Effector memory CD8-positive, alpha-beta T cell (primary cell): ENCODE data around the gene RAP1GAP2.
A peak's percentile ranks its signal among the peaks of the same experiment; 100 is the strongest.

Experiments used
- ATAC-seq: fragments of 150-1000 bp; cut with Tn5 transposase; replicated peaks from 2 replicates; pipeline ENCODE4 v1.10.0; 2021; ENCODE audit warnings: mild to moderate bottlenecking, moderate library complexity
- DNase-seq, 3 experiments: peaks; one replicate each; pipeline ENCODE4 v3.0.0; 2021
- H3K27ac Mint-ChIP-seq, 2 donors: one replicate each; pipeline ENCODE4 v1.8.0; 2022; ENCODE audit warnings: mild to moderate bottlenecking in 2 of 2, mixed read lengths in 2 of 2, moderate library complexity in 2 of 2
- H3K27me3 Mint-ChIP-seq, 2 donors: one replicate each; pipeline ENCODE4 v1.8.0; 2022; ENCODE audit warnings: mixed read lengths in 2 of 2
- H3K36me3 Mint-ChIP-seq: one replicate; pipeline ENCODE4 v1.8.0; 2022; ENCODE audit warnings: mild to moderate bottlenecking, moderate library complexity, mixed read lengths; ENCODE audit not compliant: insufficient read depth
- H3K4me1 Mint-ChIP-seq, 2 donors: one replicate each; pipeline ENCODE4 v1.8.0; 2022; ENCODE audit warnings: low read depth in 2 of 2, mixed read lengths in 2 of 2
- H3K4me3 Mint-ChIP-seq, 2 donors: one replicate each; pipeline ENCODE4 v1.8.0; 2022; ENCODE audit warnings: mild to moderate bottlenecking in 2 of 2, mixed read lengths in 2 of 2, moderate library complexity in 2 of 2
- H3K9me3 Mint-ChIP-seq, 2 donors: one replicate each; pipeline ENCODE4 v1.8.0; 2022; ENCODE audit warnings: mixed read lengths in 2 of 2

Gene RAP1GAP2

DNA sequence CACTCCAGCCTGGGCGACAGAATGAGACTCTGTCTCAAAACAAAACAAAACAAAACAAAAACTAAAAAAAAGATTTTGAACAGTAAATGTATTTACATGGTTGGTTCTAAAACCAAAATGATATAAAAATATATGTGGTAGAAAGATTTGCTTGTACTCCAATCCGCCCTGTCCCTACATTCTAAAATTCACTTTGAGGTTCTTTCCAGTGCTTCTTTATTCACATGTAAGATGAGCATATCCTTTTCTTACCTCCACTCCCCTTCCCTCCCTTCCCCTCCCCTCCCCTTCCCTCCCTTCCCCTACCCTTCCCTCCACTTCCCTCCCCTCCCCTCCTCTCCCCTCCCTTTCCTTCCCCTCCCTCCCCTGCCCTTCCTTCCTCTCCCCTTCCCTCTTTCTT lies 34.4 kb downstream of the RAP1GAP2 start:
- Mint-ChIP-seq H3K36me3 (peaks cover 17% of the 10 kb centered on the region), H3K4me3 (peak overlapping the region in 1 of 2 donors; percentile 37), H3K4me1 (peaks cover 27 to 38% of the 10 kb centered on the region in 2 donors), H3K9me3 (no peaks in the 10 kb centered on the region), H3K27ac (peak overlapping the region in 1 of 2 donors; percentile 87), H3K27me3 (no peaks in the 10 kb centered on the region)
- DNase-seq (no peak), ATAC-seq (no peak)

GRCh38 chr17:2835780-2836179 lies 39.5 kb downstream of the RAP1GAP2 start:
- DNase-seq = no peak
- Mint-ChIP-seq H3K36me3 (peaks cover 38% of the 10 kb centered on the region), H3K9me3 (no peaks in the 10 kb centered on the region), H3K4me3 (no peak overlapping the region), H3K27me3 (no peaks in the 10 kb centered on the region), H3K27ac (peak overlapping the region in 1 of 2 donors; percentile 22), H3K4me1 (peaks cover 17 to 31% of the 10 kb centered on the region in 2 donors)
- no peak for ATAC-seq

DNA sequence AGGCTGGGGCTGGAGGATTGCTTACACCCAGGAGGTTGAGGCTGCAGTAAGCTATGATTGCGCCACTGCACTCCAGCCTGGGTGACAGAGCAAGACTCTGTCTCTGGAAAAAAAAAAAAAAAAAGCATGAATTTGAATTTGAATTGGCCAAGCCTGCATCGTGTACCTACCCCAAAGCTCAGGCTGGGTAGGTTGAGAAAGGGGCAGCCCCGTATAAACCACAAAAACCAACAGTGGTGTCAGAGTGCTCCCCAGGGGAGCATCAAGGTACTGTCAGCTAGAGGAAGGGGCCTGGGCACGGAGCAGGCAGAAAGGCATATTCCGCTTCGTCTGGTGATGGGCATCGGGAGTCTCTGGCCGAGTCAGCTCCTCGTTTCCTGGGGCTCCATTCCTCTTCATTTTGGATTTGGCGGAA lies 40.9 kb downstream of the RAP1GAP2 start:
- no peak overlapping the region for H3K4me3 Mint-ChIP-seq
- H3K27me3 Mint-ChIP-seq = no peaks in the 10 kb centered on the region
- H3K4me1 Mint-ChIP-seq = peaks cover 15 to 29% of the 10 kb centered on the region in 2 donors
- DNase-seq = peak in 2 of 3 experiments; percentile 27 to 33
- ATAC-seq = peak; percentile 90
- no peaks in the 10 kb centered on the region for H3K9me3 Mint-ChIP-seq
- H3K27ac Mint-ChIP-seq = no peak overlapping the region
- H3K36me3 Mint-ChIP-seq = peaks cover 41% of the 10 kb centered on the region

DNA sequence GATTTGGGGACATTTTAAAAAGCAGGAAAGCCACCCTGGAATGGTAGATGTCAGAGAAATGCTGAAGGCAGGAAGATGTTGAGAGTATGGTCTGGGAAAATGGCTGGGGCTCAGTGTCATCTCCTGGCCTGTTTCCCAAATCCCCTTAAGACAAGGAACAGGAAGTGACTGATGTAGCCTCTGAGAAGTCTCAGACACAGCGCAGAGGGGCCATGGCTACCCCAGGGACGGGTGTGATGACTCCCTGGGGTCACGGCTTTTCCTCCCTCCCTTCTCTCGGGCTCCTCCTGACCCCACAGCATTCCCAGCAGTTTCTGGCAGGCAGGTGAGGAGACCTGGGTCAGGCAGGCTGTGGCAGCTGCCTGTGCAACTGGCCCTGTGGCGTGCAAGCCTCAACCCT lies 45.4 kb downstream of the RAP1GAP2 start:
- Mint-ChIP-seq H3K4me3 (no peak overlapping the region), H3K4me1 (peaks cover 14 to 22% of the 10 kb centered on the region in 2 donors), H3K27ac (no peak overlapping the region), H3K9me3 (no peaks in the 10 kb centered on the region), H3K36me3 (peaks cover 25% of the 10 kb centered on the region), H3K27me3 (no peaks in the 10 kb centered on the region)
- DNase-seq = no peak
- ATAC-seq = no peak

DNA sequence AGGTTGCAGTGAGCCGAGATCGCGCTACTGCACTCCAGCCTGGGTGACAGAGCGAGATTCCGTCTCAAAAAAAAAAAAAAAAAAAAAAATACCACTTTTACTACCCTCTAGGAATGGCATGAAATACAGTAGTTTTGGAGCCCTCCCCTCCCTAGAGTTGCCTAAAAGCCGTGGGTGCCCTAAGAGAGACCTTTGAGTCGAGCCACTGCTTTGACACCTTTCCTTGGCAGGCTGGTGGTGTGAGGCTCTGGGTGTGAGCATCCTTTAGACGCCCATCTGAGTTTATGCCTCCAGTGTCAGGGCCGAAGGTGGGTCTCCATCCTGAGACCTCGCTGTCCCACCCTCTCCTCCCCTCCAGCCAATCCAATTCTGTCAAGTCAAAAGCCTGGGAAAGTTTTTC lies 46.2 kb downstream of the RAP1GAP2 start:
- H3K4me1 Mint-ChIP-seq = peaks cover 10 to 20% of the 10 kb centered on the region in 2 donors
- no peak for DNase-seq
- no peak overlapping the region for H3K4me3 Mint-ChIP-seq
- ATAC-seq = no peak
- H3K36me3 Mint-ChIP-seq = peaks cover 17% of the 10 kb centered on the region
- H3K27ac Mint-ChIP-seq = peak overlapping the region in 1 of 2 donors; percentile 46
- no peaks in the 10 kb centered on the region for H3K9me3 Mint-ChIP-seq
- no peaks in the 10 kb centered on the region for H3K27me3 Mint-ChIP-seq

DNA sequence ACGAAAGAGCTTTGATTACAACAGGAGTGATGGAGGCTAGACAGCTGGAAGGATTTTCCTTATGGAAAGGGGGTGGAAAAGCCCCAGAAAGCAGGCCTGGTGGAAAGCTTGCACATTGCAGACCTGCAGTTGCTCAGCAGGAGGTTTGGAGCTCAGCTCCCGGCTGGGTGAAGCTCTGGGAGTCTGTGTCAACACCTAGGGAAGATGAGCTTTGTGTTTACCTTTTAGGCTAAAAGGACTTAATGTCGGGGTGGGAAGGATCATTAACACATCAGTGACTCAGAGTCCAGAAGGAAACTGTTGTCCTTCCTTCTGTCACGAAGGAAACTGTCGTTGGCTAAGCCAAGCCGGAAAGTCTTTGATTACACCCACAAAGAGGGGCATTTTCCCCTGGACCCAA lies 48.2 kb downstream of the RAP1GAP2 start:
- peak overlapping the region in 1 of 2 donors; percentile 79 for H3K27ac Mint-ChIP-seq
- peaks cover 10% of the 10 kb centered on the region for H3K36me3 Mint-ChIP-seq
- no peaks in the 10 kb centered on the region for H3K9me3 Mint-ChIP-seq
- DNase-seq = no peak
- H3K27me3 Mint-ChIP-seq = no peaks in the 10 kb centered on the region
- H3K4me3 Mint-ChIP-seq = no peak overlapping the region
- H3K4me1 Mint-ChIP-seq = peaks cover 20 to 28% of the 10 kb centered on the region in 2 donors
- ATAC-seq = no peak

DNA sequence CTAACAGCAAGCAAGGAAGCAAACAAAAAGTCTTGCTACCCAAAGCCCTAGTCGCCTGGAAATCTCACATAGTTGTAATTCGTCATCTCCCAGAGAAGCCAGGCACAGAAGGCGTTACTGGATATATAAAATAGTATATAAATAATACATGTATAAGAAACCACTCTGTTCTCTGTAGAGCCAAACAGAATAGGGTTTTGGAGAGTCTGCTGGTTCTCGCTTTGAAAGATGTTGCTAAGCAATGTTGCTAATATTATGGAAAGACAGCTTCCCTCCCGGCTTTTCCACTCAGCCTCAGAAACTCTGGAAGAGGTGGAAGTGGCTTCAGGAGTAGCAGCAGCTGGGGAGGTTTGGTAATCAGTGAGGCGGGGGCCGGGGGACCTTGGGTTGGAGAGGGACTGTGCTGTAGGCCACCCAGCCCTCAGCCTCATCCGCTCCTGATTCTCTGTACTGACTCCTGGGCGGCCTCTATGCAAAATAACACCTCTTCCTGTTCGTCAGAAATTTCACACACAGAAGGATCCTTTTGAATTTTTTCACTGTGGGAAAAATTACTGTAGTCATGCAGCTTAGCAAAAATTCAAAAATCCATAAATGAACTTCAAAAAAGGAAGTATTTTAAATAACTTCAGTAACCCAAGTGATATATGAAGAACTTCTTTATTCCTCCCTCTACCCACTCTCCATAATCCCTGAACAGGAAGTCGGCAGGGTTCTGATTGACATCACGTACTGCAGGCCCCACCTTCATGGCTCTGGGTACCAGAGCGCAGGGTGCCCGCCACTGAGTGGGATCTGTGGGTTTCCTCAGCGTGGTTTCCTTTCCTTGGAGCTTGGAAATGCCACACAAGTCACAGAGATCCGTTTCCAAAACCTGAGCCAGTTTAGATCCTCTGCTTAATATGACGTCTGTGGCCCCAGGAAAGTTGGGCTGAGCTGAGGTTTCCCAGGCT lies 51.4 kb downstream of the RAP1GAP2 start:
- H3K27ac Mint-ChIP-seq = no peak overlapping the region

DNA sequence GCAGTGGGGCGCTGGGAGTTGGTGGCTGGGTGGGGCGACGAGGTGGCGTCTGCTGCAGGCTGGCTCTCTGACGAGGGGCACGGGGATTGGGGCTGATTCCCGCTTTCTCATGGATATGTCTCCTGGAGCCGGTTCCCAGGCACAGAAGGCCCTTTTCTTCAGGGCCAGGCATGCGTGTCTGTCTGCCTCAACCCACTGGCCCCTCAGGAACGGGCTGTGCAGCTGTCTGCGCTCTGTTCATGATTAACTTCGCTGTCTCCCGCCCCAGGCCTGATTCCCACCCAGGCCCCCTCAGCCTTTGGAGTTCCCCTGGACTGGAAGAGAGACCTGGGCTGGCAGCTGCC lies 53.1 kb downstream of the RAP1GAP2 start:
- no peak overlapping the region for H3K27ac Mint-ChIP-seq
- H3K4me3 Mint-ChIP-seq = no peak overlapping the region
- H3K27me3 Mint-ChIP-seq = peaks cover 0 to 8% of the 10 kb centered on the region in 2 donors
- H3K9me3 Mint-ChIP-seq = no peaks in the 10 kb centered on the region
- peaks cover 21% of the 10 kb centered on the region for H3K36me3 Mint-ChIP-seq
- DNase-seq (no peak), ATAC-seq (no peak)
- peaks cover 31 to 38% of the 10 kb centered on the region in 2 donors for H3K4me1 Mint-ChIP-seq

More for the DNA sequence above, 51.4 kb downstream of the RAP1GAP2 start:
- Mint-ChIP-seq H3K36me3 (peaks cover 26% of the 10 kb centered on the region), H3K27me3 (peaks cover 0 to 8% of the 10 kb centered on the region in 2 donors), H3K4me3 (no peak overlapping the region), H3K4me1 (peaks cover 35 to 40% of the 10 kb centered on the region in 2 donors), H3K9me3 (no peaks in the 10 kb centered on the region)
- DNase-seq (no peak), ATAC-seq (no peak)

DNA sequence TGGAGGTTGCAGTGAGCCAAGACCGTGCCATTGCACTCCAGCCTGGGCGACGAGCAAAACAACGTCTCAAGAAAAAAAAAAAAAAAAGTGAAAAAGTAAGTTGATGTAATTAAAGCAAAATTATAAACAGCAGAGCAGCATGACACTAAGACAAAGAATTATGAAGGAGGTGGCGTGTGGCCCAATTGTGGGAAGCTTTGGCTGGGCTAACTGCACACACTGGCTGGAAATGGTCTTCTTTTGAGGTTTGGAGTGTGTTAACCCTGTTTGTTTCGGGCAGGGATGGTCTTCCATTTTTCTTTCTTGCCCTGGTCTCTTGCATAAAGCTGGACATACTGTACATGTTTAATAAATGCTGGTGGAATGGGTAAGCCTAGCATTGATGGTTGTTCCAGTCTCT lies 54.8 kb downstream of the RAP1GAP2 start:
- Mint-ChIP-seq H3K27ac (no peak overlapping the region), H3K4me3 (peak overlapping the region in 1 of 2 donors; percentile 31), H3K9me3 (no peaks in the 10 kb centered on the region), H3K36me3 (peaks cover 19% of the 10 kb centered on the region), H3K4me1 (peaks cover 36 to 45% of the 10 kb centered on the region in 2 donors), H3K27me3 (peaks cover 0 to 8% of the 10 kb centered on the region in 2 donors)
- DNase-seq = no peak
- no peak for ATAC-seq

DNA sequence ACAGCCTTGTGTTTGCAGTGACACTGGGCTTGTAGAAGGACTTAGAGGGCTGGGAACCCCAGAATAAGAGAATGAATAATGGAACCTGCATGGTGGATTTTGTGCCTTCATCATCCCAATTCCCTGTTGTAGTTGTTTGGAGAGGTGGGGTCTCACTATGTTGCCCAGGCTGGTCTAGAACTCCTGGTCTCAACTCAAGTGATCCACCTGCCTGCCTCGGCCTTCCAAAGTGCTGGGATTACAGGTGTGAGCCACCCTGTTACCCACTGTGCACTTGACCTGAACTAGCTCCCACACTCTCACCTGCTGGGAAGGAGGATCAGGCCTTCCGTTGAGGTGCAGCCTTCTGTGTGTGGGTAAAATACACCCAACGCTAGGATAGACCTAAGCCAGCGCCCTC lies 55.4 kb downstream of the RAP1GAP2 start:
- DNase-seq = no peak
- H3K36me3 Mint-ChIP-seq = peaks cover 19% of the 10 kb centered on the region
- peaks cover 38 to 45% of the 10 kb centered on the region in 2 donors for H3K4me1 Mint-ChIP-seq
- no peak for ATAC-seq
- peaks cover 0 to 8% of the 10 kb centered on the region in 2 donors for H3K27me3 Mint-ChIP-seq
- no peak overlapping the region for H3K27ac Mint-ChIP-seq
- H3K9me3 Mint-ChIP-seq = no peaks in the 10 kb centered on the region
- peak overlapping the region in 1 of 2 donors; percentile 31 for H3K4me3 Mint-ChIP-seq

- no peak for DNase-seq
- Mint-ChIP-seq H3K27ac (no peak overlapping the region), H3K4me1 (peaks cover 44 to 45% of the 10 kb centered on the region in 2 donors), H3K4me3 (peak overlapping the region; percentile 68 to 70), H3K36me3 (peaks cover 19% of the 10 kb centered on the region), H3K27me3 (peaks cover 0 to 8% of the 10 kb centered on the region in 2 donors), H3K9me3 (no peaks in the 10 kb centered on the region)
- ATAC-seq = no peak
Measured at GRCh38 chr17:2852221-2852620, 56.0 kb downstream of the RAP1GAP2 start.

GRCh38 chr17:2852729-2853282 lies 56.6 kb downstream of the RAP1GAP2 start:
- H3K4me1 Mint-ChIP-seq = peaks cover 45 to 46% of the 10 kb centered on the region in 2 donors
- DNase-seq (no peak), ATAC-seq (no peak)
- H3K27ac Mint-ChIP-seq = no peak overlapping the region
- peaks cover 0 to 8% of the 10 kb centered on the region in 2 donors for H3K27me3 Mint-ChIP-seq
- H3K36me3 Mint-ChIP-seq = peaks cover 19% of the 10 kb centered on the region
- H3K4me3 Mint-ChIP-seq = peak overlapping the region; percentile 68 to 70
- H3K9me3 Mint-ChIP-seq = no peaks in the 10 kb centered on the region

- H3K36me3 Mint-ChIP-seq = peaks cover 19% of the 10 kb centered on the region
- DNase-seq (peak; percentile 21 to 42 (median 29)), ATAC-seq (peak; percentile 56)
- peak overlapping the region; percentile 73 to 77 for H3K4me3 Mint-ChIP-seq
- H3K4me1 Mint-ChIP-seq = peaks cover 45 to 47% of the 10 kb centered on the region in 2 donors
- no peak overlapping the region for H3K27ac Mint-ChIP-seq
- no peaks in the 10 kb centered on the region for H3K9me3 Mint-ChIP-seq
- peaks cover 0 to 8% of the 10 kb centered on the region in 2 donors for H3K27me3 Mint-ChIP-seq
Measured at GRCh38 chr17:2853283-2854142, 57.3 kb downstream of the RAP1GAP2 start.
